ENCODE results near the gene PARK7. TPM values are rescaled to one million over a fixed set of nuclear protein-coding genes. Genes with fewer than 3 reads are reported as not detected.

The PARK7 gene
- total RNA-seq, 3 donors from 2014 or later (not counting 1 experiment from before 2014, with no cell fraction given): 120 to 127 (median 127) TPM

DNA sequence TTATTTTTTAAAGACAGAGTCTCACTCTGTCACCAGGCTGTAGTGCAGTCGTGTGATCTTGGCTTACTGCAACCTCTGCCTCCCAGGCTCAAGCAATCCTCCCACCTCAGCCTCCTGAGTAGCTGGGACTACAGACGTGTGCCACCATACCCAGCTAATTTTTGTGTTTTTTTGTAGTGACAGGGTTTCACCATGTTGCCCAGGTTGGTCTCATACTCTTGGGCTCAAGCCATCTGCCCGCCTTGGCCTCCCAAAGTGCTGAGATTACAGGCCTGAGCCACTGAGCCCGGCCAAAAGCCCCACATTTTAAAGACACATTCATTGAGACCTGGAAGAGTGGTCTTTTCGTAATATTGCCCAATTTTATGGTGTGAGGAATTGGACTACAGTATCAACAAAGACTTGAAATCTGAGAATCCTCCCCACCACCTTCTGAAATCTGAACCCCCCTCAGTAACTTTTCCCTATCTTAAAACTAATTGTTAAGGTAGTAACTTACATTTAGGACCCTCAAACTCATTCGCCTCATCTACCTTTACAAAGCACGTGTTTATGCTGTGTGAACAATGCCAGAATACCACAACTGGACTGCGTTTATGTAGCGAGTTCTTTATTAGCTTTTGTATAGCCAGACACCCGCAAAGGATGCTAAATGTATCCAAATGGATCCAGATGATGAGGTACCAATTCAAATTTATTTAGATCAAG lies 61.9 kb downstream of the PARK7 start:
- Histone ChIP-seq H3K27ac (ENCODE audit: low read length) (no peak overlapping the region), H3K36me3 (ENCODE audit: control insufficient read depth, insufficient read depth, low read length) (no peaks in the 10 kb centered on the region), H3K27me3 (ENCODE audit: control insufficient read depth, insufficient read depth, low read length) (peaks cover 25% of the 10 kb centered on the region), H3K9me3 (ENCODE audit: control insufficient read depth, insufficient read depth, low read length) (no peaks in the 10 kb centered on the region), H3K4me1 (ENCODE audit: control insufficient read depth, insufficient read depth, low read length) (peaks cover 11% of the 10 kb centered on the region), H3K4me3 (ENCODE audit: low read length) (no peak overlapping the region)
- peaks cover 29% of the 10 kb centered on the region in 2 donors for H3K27me3 Mint-ChIP-seq (ENCODE audit: low read depth in 2 of 2)
- no peak for ATAC-seq
- 90% methylated on average over 8 of the region's 10 CpGs for WGBS (ENCODE audit: insufficient coverage)
- TF ChIP-seq, protein P1, sequence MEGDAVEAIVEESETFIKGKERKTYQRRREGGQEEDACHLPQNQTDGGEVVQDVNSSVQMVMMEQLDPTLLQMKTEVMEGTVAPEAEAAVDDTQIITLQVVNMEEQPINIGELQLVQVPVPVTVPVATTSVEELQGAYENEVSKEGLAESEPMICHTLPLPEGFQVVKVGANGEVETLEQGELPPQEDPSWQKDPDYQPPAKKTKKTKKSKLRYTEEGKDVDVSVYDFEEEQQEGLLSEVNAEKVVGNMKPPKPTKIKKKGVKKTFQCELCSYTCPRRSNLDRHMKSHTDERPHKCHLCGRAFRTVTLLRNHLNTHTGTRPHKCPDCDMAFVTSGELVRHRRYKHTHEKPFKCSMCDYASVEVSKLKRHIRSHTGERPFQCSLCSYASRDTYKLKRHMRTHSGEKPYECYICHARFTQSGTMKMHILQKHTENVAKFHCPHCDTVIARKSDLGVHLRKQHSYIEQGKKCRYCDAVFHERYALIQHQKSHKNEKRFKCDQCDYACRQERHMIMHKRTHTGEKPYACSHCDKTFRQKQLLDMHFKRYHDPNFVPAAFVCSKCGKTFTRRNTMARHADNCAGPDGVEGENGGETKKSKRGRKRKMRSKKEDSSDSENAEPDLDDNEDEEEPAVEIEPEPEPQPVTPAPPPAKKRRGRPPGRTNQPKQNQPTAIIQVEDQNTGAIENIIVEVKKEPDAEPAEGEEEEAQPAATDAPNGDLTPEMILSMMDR (IDR thresholded peaks at IDR 0.05): no peak
- no peaks in the 10 kb centered on the region for H3K9me3 Mint-ChIP-seq
- DNase-seq: no peak
- intact Hi-C loops (cut with micrococcal nuclease): no loop called here
- H3K4me1 Mint-ChIP-seq: peaks cover 11 to 17% of the 10 kb centered on the region in 2 donors
- H3K36me3 Mint-ChIP-seq: no peaks in the 10 kb centered on the region
- H3K27ac Mint-ChIP-seq: no peak overlapping the region
- H3K4me3 Mint-ChIP-seq: no peak overlapping the region

GRCh38 chr1:8023995-8024313 lies 62.4 kb downstream of the PARK7 start:
- Mint-ChIP-seq H3K27ac (no peak overlapping the region), H3K27me3 (ENCODE audit: low read depth in 2 of 2) (peaks cover 24 to 26% of the 10 kb centered on the region in 2 donors), H3K4me1 (peaks cover 11 to 17% of the 10 kb centered on the region in 2 donors), H3K9me3 (no peaks in the 10 kb centered on the region), H3K4me3 (no peak overlapping the region), H3K36me3 (no peaks in the 10 kb centered on the region)
- TF ChIP-seq, protein P1 (IDR thresholded peaks at IDR 0.05): no peak
- no peak for DNase-seq
- H3K27ac ChIP-seq (ENCODE audit: low read length): no peak overlapping the region
- peaks cover 11% of the 10 kb centered on the region for H3K4me1 ChIP-seq (ENCODE audit: control insufficient read depth, insufficient read depth, low read length)
- H3K4me3 ChIP-seq (ENCODE audit: low read length): no peak overlapping the region
- no peaks in the 10 kb centered on the region for H3K9me3 ChIP-seq (ENCODE audit: control insufficient read depth, insufficient read depth, low read length)
- H3K27me3 ChIP-seq (ENCODE audit: control insufficient read depth, insufficient read depth, low read length): peaks cover 25% of the 10 kb centered on the region
- intact Hi-C loops (cut with micrococcal nuclease): no loop called here
- H3K36me3 ChIP-seq (ENCODE audit: control insufficient read depth, insufficient read depth, low read length): no peaks in the 10 kb centered on the region
- no peak for ATAC-seq
- 59% methylated on average over 1 of the region's 1 CpG for WGBS (ENCODE audit: insufficient coverage)

- no peaks in the 10 kb centered on the region for H3K36me3 Mint-ChIP-seq
- H3K27me3 Mint-ChIP-seq (ENCODE audit: low read depth in 2 of 2): peaks cover 20 to 22% of the 10 kb centered on the region in 2 donors
- H3K27me3 ChIP-seq (ENCODE audit: control insufficient read depth, insufficient read depth, low read length): peaks cover 25% of the 10 kb centered on the region
- H3K4me3 Mint-ChIP-seq: no peak overlapping the region
- peaks cover 11 to 17% of the 10 kb centered on the region in 2 donors for H3K4me1 Mint-ChIP-seq
- no peak for DNase-seq
- no peak overlapping the region for H3K4me3 ChIP-seq (ENCODE audit: low read length)
- ATAC-seq: no peak
- H3K27ac Mint-ChIP-seq: no peak overlapping the region
- intact Hi-C loops (cut with micrococcal nuclease): no loop called here
- no peak overlapping the region for H3K27ac ChIP-seq (ENCODE audit: low read length)
- no peaks in the 10 kb centered on the region for H3K36me3 ChIP-seq (ENCODE audit: control insufficient read depth, insufficient read depth, low read length)
- H3K4me1 ChIP-seq (ENCODE audit: control insufficient read depth, insufficient read depth, low read length): peaks cover 11% of the 10 kb centered on the region
- TF ChIP-seq, protein P1 (IDR thresholded peaks at IDR 0.05): no peak
- no peaks in the 10 kb centered on the region for H3K9me3 ChIP-seq (ENCODE audit: control insufficient read depth, insufficient read depth, low read length)
- 89% methylated on average over 3 of the region's 3 CpGs for WGBS (ENCODE audit: insufficient coverage)
- H3K9me3 Mint-ChIP-seq: no peaks in the 10 kb centered on the region
Measured at GRCh38 chr1:8024329-8024728, 62.8 kb downstream of the PARK7 start.
